Measurements from ENCODE around the gene UGGT1. TPM values are rescaled to one million over a fixed set of nuclear protein-coding genes. Genes with fewer than 3 reads are reported as not detected.

The UGGT1 gene
- total RNA-seq, 4 donors from 2014 or later = 43.1 to 66.5 (median 55.3) TPM

GRCh38 chr2:128235581-128235980 is 144.6 kb downstream of the UGGT1 start:
- TF ChIP-seq CTCF (IDR thresholded peaks at IDR 0.05; ENCODE audit: low read depth) = no peak

- TF ChIP-seq CTCF (IDR thresholded peaks at IDR 0.05; ENCODE audit: low read depth) = no peak
Observed at GRCh38 chr2:128236491-128237035, 145.6 kb downstream of the UGGT1 start.

GRCh38 chr2:128237081-128237534 is 146.1 kb downstream of the UGGT1 start:
- TF ChIP-seq CTCF (IDR thresholded peaks at IDR 0.05; ENCODE audit: low read depth) = no peak

- no peak for TF ChIP-seq CTCF (IDR thresholded peaks at IDR 0.05; ENCODE audit: low read depth)
Observed at GRCh38 chr2:128237911-128238697, 147.1 kb downstream of the UGGT1 start.

GRCh38 chr2:128241896-128242295 is 150.9 kb downstream of the UGGT1 start:
- TF ChIP-seq CTCF (IDR thresholded peaks at IDR 0.05; ENCODE audit: low read depth) = no peak

Small RNA genes lying within 50 kb of the gene (small RNA-seq; reads per million reads assigned to genes)
- gene AC108059.2 = not detected
- not detected for gene AC108059.3
- gene DYNLT3P2 = not detected
- 0.49 reads per million for gene RF00019

Other genes with a start within 250 kb of the UGGT1 start
- gene POLR2D, start 233.0 kb upstream of the UGGT1 start, total RNA-seq = 10 to 100 TPM in 3 of 4 donors, 1 to 10 TPM in 1; 8.8 to 14.8 (median 11.2) TPM
- gene AMMECR1L, start 205.2 kb upstream of the UGGT1 start, total RNA-seq = 10 to 100 TPM; 13.3 to 21.5 (median 14.9) TPM
- 10 to 100 TPM in 1 of 4 donors, 1 to 10 TPM in 3; 7.3 to 13.2 (median 8.9) TPM for gene SAP130, start 63.1 kb upstream of the UGGT1 start, total RNA-seq
- gene HS6ST1, start 227.7 kb downstream of the UGGT1 start, total RNA-seq = 10 to 100 TPM; 11.2 to 32.2 (median 14.7) TPM